Measurements from ENCODE around the gene PDE9A.
"Not testable (repeated sequence)": the region's sequence is repeated elsewhere in the genome, so short reads cannot be mapped to it uniquely, and the experiment has no call there.

PDE9A gene

DNA sequence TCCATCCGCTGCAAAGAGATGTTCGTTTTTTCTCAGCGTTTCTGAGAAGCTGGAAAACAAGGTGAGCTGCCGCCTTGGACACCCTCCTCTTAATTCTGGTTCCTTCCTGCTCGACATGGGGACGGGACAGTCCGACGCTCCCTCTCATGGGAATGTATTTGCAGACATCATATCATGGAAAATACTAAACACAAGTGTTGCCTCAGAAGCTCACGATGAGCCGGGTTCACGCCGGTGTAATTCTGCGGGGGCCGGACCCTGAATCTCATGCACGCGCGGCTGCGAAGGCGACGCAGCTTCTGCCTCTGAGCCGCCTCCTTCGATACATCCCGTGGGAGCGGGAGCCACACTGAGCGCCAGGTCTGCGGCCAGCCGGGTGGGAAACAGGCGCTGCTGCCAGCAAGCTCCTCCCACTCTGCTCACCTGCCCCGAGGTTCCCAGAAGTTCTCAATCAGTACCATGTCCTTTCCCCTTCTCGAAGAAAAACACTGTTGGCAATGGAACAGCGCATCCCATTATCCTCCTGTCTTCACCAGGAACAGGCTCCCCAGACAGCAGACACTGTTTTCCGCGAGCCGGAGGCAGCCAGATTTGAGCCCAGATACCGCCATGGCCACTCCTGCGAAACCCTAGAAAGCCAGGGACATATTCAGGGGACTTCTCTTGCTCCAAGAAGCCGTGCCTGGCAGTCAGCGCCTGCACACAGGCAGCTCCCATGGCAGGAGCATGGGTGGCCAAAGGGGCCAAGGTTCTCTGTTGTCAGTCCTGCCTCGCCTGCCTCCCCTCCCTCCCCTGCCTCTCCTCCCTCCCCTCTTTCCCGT is 127.9 kb downstream of the PDE9A start:
- peak; percentile 23 for DNase-seq

DNA sequence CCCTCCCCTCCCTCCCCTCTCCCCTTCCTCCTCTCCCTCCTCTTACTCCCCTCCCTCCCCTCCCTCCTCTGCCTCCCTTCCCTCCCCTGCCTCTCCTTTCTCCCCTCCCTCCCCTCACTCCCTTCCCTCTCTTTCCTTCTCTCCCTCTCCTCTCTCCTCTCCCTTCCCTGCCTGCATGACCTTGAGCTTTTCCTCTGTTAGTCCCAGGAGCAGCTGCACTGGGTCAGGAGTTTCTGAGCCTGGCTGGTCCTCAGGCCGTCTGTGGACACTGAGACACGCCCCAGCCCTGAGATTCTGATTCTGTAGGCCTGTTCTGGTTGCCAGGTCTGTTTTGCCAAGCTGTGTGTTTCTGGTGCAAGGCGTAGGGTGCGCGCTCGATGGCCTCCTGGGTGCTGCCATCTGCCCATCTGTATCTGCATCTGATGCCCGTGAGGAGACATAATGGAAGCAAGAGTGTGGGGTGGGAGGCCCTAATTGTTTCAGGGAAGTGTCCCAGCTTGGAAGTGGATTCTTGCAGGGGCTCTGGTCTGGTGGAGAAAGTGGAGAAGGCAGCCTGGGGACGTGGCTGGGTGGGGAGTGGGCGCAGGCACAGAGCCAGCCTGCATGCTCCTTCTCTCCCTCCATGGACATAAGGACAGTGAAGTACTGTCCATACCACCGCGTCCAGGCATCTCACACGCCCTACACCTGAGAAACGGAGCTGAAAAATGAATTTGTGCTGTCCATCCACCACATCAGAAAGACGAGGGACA is 128.7 kb downstream of the PDE9A start:
- no peak for DNase-seq

DNA sequence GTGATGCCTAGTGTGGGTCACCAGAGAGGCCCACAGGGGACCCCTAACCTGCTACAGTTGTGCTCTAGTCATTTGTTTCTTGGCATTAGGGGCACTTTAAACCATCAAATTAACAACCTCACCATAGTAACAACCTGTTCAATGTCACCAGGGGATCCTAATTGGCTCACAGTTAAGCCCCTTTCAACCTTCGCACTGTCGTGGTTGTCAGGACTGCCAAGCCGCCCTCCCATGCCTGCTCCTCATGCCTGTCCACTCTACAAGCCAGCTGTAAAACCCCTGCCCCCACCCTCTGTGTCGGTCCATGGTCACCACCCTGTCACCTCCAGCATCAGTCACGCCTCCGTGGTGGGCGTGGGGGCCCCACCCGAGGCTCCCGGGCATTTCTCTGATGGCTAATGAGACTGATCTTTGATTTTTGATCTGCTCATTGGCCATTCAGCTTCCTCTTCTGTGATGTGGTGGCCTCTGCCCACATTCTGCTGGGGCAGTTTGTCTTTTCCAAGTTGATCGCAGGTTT is 129.4 kb downstream of the PDE9A start:
- no peak for DNase-seq

- no peak for DNase-seq
Observed at GRCh38 chr21:42784276-42784675, 130.9 kb downstream of the PDE9A start.

DNA sequence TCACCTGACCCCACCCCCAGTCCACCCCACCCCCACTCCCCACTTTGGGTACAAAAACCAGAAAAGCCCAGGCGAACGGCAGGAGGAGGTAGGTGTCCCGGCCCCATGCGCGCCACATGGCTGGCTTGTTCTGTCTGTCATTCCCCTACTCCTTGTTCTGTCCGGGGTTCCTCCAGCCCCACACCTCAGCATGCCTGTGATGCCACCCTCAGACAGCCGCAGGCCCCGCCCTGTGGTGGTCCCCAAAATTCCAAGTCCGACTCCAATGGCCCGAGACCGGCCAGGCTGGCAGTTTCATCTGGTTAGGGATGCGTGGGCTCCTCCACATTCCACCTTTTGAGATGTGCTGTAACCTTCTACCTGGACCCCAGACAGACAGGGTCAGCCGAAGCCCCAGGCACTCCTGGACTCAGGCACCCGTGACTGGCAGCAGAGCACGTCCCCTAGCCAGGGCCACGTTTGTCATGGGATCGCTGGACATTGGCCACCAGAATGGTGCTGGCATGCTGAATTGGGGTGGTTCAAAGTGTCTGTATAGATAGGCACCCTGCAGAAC is 131.6 kb downstream of the PDE9A start:
- no peak for DNase-seq

DNA sequence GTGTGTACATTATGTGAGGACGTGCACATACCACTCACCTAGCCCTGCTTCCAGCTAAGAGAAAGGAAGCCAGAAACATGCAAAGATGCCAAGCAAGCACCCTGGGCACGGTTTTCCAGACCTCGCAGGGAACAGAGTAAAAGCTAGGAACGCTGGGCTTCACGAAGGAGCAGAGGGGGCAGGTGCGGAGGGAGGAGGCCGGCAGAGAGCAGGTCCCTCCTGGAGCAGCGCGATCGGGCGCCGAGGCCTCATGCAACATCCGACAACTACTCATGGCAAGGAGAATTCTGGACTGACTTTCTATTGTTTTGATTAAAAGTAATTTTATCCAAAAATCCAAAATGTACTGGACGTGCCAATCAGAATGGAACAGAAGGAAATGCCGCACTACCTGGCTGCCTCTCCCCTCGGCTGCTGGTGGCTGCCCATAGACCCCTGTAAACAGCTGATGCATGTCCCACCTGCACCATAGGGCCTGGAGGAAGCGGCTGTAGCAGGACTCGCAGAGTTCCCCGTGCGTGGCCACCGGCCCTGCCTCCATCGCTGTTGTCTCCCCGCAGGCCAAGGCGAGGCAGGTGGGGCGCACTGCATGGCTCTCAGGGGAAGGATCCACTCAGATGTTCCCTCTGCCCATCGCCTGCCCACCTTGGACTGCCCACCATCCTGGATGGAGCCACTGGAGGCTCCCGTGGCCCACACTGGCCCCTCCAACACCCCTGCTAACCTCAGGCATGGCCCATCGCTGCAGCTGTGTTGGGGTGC is 132.4 kb downstream of the PDE9A start:
- no peak for DNase-seq

- DNase-seq = no peak
Observed at GRCh38 chr21:42786884-42787283, 133.5 kb downstream of the PDE9A start.

DNA sequence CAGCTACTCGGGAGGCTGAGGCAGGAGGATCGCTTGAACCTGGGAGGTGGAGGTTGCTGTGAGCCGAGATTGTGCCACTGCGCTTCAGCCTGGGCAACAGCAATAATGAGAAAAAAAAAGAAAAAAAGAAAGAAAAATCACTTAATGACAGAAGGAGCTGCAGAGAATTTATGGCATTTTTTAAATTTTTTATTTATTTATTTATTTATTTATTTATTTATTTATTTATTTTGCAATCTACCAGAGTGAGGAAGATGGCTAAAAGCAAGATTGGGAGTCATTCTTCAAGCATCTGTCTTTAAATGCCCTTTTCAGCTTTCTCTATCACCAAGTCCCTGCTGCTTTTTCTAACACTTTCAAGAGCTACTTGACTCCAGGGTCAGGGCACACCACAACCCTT is 134.2 kb downstream of the PDE9A start:
- DNase-seq = no peak

DNA sequence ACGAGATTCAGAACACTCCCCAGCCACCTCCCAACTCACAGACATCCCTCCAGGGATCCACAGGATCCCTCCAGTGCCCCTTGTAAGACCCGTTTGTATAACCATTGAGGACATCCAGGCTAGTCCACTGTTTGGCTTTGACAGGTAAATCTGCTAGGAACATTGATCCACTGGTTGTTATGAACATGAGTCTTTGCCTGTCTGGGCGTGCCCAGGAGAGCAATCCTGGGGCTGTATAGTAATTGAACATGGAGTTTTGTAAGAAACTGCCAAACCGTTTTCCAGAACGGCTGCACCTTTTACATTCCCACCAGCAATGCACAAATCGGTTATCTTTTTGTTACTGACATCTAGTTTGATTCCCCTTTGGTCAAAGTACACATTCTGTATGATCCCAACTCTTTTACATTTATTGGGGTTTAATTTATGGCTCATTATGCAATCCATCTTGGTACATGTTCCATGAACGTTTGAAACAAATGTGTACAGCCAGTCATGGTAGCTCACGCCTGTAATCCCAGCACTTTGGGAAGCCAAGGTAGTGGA is 137.2 kb downstream of the PDE9A start:
- no peak for DNase-seq

DNA sequence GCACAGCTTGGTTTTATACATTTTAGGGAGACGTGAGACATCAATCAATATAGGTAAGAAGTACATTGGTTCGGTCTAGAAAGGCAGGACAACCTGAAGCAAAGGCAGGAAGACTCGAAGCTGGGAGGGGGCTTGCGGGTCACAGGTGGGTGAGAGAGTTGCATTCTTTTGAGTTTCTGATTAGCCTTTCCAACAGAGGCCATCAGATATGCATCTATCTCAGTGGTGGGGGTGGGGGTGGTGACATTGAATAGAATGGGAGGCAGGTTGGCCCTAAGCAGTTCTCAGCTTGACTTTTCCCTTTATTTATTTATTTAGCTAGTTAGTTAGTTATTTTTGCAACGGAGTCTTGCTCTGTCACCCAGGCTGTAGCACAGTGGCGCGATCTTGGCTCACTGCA is 140.4 kb downstream of the PDE9A start:
- no peak for DNase-seq

DNA sequence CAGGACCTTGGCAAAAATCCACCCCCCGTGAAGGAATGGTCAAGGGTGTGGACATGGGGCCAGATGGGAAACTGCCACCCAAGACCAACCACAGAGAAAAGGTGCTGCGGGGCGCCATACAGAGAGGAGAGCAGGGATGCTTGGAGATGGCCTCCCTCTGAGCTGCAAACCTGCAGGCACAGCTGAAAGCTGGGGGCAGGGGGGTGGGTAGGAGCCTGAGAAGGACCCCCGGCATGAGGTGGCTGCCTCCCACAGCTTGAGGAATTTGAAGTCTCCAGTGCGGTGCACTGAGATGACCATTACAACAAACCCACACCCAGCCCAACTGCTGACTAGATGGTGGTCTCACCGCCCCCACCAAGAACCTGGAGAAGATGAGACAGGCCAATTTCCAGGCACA is 141.1 kb downstream of the PDE9A start:
- DNase-seq = no peak

- DNase-seq = no peak
Observed at GRCh38 chr21:42796327-42797062, 143.1 kb downstream of the PDE9A start.

- no peak for DNase-seq
Observed at GRCh38 chr21:42797522-42797921, 144.1 kb downstream of the PDE9A start.

- no peak for DNase-seq
Observed at GRCh38 chr21:42798106-42798505, 144.7 kb downstream of the PDE9A start.

- no peak for DNase-seq
Observed at GRCh38 chr21:42799516-42799915, 146.1 kb downstream of the PDE9A start.

DNA sequence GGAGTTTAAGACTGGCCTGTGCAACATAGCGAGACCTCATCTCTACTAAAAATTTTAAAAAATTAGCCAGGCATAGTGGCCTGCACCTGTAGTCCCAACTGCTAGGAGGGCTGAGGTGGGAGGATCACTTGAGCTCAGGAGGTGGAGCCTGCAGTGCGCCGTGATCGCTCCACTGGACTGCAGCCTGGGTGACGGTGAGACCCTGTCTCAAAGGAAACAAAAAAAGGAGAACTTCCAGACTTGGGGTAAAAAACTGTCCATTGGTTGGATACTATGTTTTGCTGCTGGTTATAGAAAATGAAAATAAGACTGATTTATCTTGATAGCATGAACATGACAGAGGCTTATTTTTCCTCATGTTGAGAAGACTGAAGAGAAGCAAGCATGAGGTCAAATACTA is 146.5 kb downstream of the PDE9A start:
- no peak for DNase-seq

DNA sequence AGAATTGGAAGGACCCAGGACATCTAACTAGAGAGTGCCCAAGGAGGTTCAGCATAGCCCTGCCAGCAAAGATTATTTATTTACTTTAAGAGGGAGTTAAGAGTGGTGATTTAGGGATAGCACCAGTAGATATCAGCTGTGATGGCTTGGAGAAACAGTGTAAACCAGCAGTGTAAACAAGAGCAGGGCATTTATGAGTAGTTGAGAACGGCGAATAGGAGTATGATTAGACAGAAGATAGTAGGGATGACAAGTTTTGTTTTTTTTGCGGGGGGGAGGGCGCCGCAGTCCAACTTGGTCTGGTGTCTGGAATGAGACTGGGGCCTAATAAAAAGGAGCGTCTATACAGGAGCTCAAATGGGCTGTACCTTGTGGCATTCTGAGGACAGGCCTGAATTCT is 148.2 kb downstream of the PDE9A start:
- not testable (repeated sequence) for DNase-seq

DNA sequence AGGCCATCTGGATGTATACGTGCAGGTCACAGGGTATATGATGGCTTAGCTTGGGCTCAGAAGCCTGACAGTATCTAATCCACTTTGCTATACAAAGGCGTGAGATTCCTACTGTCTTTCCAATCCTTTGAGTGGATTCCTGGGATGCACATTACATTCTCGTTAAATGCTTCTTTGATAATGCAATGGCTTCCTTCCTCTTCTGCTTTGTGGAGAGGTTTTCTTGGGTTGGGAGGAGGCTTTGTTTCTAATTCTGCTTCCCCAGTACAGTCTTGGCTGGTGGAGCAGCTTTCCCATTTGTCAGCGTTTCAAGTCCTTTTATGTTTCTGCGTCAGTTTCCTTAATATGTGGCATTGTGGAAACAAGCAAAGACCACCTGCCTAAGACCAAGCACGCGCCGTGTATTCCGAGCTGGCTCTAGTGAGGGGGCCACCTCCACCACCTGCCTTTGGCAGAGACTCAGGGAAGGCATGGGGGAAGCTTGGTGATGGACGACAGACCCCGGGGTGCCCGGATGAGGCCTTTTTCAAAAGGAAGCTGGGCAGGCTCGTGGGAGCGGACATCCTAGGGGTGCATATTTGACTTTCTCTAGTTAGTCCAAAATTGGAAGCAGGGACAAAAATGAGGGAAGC is 153.2 kb downstream of the PDE9A start:
- no peak for DNase-seq

DNA sequence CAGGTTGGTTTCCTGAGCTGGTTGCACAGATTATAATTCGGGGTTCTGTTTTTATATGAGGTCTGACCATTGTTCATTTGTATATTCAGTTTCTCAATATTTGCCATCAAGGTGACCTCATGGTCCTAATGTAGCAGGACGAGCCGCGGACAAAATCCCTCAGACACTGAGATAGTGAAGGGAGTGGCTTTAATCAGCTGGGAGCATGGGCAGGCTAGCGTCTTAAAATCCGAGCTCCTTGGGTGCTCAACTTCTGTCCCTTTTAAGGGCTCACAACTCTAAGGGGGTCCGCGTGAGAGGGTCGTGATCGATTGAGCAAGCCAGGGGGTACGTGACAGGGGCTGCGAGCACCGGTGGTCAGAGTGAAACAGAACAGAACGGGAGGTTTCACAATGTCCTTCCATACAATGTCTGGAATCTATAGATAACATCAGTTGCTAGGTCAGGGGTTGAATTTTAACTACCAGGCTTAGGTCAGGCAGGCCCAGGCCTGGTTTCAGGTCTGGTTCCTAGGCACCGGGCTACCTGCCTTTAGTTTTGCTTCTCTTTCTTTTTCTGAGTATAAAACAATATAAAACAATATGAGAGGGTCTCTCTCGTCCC is 154.0 kb downstream of the PDE9A start:
- not testable (repeated sequence) for DNase-seq

DNA sequence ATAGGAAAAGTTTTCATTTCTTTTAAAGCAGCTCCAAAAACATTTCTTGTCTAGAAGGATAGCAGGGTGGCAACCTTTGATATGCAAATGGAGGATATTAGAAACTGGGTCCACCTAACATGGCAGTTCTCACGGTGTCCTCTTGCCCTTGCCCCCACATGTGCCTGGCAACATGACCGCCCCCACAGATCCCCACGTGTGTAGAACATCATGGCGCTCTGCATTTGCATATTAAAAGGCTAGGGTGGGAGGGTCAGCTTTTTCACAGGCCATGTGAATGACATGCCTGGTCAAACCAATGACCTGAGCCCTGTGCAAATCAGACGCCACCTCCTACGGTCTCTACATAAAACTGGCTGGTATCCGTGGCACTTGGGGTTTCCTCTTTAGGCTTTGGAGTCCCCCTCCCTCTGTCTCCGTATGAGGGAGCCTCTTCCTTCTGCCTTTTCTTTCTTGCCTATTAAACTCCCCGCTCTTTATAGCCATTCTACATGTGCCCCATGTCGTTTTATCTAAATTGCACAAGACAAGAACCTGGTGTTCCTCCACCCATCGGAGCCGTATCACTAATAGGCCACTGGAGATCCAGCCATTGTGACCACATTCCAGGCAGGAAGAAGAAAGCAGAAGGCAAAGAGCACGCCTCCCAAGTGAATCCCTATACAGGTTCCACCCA is 154.7 kb downstream of the PDE9A start:
- no peak for DNase-seq

Data from midbrain (tissue), 1 donor.